GM10266 (cell line): ENCODE measurements around the gene LYST.
"Not testable (repeated sequence)": the region's sequence is repeated elsewhere in the genome, so short reads cannot be mapped to it uniquely, and the experiment has no call there.

Source experiments
- DNase-seq: peaks from one replicate; pipeline ENCODE4 v3.0.0; 2012; ENCODE audit errors: extremely low spot score
- CTCF ChIP-seq: IDR thresholded peaks from 2 replicates; pipeline ENCODE4 v1.5.1; 2012; ENCODE audit warnings: mild to moderate bottlenecking, low read depth; ENCODE audit not compliant: control insufficient read depth, insufficient read depth; ENCODE audit errors: missing control alignments

LYST gene

GRCh38 chr1:235650341-235651169 is 216.2 kb downstream of the LYST start:
- TF ChIP-seq CTCF = no peak
- peak; percentile 49 for DNase-seq

GRCh38 chr1:235649368-235650163 is 217.1 kb downstream of the LYST start, which contains the start of gene GNG4:
Gene GNG4 (minus strand): TSS chr1:235649784. CDS start chr1:235583838, 65,946 bp downstream.
- no peak for TF ChIP-seq CTCF
- peak; percentile 80 for DNase-seq

GRCh38 chr1:235648954-235649367 is 217.7 kb downstream of the LYST start:
- DNase-seq = peak; percentile 80
- TF ChIP-seq CTCF = no peak

GRCh38 chr1:235648407-235648907 is 218.2 kb downstream of the LYST start:
- no peak for TF ChIP-seq CTCF
- DNase-seq = no peak

GRCh38 chr1:235647537-235647936 is 219.2 kb downstream of the LYST start:
- DNase-seq = not testable (repeated sequence)

- no peak for TF ChIP-seq CTCF
- DNase-seq = no peak
Measured at GRCh38 chr1:235646463-235646862, 220.2 kb downstream of the LYST start.

GRCh38 chr1:235644693-235645305 is 221.9 kb downstream of the LYST start:
- no peak for TF ChIP-seq CTCF

More at GRCh38 chr1:235644693-235645305, 221.9 kb downstream of the LYST start:
- DNase-seq = no peak
